Kidney capillary endothelial cell (primary cell): ENCODE results near the gene CRMP1.

Source experiments
- DNase-seq: peaks from one replicate; pipeline ENCODE4 v3.0.0-alpha.2; 2018; ENCODE audit warnings: low spot score

Gene CRMP1

GRCh38 chr4:5919571-5919970 lies 26.7 kb upstream of the CRMP1 start:
- no peak for DNase-seq

DNA sequence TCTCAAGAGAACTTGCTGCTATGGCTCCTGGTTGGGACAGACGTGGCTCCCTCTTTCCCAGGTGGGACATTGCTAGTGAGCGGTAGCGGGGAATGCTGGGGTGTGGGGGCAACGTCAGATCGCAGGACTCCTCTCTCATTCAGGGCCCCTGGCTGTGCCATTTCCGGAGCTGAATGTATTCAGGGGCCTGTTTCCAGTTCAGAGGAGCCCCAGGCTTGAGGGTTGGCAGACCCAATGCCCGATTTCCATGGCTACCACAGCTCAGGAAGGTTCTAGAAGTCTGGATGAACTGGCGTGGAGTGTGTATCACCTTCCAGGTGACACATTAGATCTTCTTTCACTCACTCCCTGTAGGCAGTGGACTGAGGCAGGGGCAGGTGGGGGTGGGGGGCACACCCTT lies 26.2 kb upstream of the CRMP1 start:
- DNase-seq, result no peak

DNA sequence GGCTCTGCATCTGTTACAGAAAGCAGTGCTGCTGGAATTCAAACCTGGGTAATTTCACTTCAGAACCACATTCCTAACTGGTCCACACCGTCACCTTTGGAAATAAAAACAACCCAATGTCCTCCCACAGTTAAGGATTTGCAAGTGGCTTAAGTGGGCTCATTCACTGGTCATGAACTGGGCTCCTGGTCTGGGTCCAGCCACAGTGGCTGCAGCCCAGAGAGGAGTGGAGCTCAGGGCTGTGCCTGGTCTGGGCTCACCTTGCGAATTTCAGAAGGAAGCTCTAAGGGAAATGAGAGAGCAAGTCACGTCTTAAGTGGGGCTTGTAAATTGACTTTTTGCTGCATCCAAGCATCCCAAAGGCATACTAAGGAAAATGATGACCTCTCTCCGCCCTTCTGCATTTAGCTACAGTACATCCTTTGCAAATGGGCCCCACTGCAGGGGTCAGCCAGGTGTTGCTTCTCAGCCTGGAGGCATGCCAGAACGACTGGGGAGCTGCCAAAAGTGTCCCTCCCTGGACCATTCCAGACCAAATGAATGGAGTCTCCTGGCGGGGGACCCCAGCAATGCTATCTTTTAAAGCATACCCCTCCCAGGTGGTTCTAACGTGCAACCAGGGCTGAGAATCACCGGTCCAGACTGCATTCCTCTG lies 25.6 kb upstream of the CRMP1 start:
- DNase-seq, result no peak

DNA sequence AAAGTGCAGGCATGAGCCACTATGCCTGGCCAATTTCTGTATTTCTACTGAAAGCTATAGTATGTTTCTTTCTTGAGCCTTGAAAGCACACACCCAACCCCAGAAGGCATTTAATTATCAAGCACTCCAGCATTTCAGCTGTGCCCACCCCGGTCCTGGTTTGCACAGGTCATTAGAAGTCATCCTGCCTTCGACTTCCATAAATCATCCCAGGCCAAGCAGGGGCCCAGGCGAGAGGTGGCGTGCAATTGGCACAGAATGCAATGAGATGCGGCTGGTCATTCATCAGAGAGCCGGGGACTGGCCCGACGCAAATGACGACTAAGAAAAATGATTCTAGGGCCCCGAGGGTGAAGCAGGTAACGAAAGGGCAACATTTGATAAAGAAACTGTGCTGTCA lies 24.8 kb upstream of the CRMP1 start:
- no peak for DNase-seq

DNA sequence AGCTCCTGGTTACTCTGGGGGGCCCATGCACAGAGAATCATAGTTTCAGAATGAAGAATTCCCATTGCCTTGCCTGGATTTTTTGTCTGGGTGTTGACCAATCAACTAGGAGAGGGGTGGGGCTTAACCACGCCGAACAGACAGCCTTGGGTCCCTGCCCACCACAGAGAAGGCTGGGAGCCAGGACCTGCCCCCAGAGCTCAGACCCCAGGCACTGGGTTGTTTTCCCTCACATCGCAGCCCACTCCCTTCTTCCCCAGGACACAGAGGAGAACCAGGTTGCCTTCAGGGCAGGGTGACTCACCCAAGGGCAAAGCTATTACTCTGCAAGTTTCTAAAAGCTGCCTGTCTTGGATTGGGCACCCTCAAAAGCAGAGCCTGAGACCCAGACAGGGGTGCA lies 23.3 kb upstream of the CRMP1 start:
- DNase-seq, result no peak

DNA sequence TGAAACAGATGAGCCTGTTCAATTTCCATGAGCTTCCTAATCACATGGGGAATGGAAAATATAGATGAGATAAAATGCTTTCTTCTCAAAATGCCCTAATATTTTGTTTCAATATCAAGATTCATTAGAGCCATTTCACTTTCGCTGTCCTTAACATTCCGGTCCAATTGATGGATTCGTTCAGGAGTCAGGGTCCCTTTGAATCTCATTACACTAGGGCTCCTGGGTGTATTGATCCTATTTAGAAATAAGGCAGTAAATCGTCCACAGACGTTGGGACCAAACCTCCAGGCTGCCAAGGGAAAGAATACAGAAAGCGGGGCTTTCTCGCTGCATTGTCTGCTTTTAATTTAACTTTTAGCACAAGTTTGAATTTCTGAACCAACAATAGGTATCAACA lies 20.6 kb upstream of the CRMP1 start:
- DNase-seq, result no peak

- DNase-seq, result no peak
Observed at GRCh38 chr4:5912614-5913019, 19.7 kb upstream of the CRMP1 start.

DNA sequence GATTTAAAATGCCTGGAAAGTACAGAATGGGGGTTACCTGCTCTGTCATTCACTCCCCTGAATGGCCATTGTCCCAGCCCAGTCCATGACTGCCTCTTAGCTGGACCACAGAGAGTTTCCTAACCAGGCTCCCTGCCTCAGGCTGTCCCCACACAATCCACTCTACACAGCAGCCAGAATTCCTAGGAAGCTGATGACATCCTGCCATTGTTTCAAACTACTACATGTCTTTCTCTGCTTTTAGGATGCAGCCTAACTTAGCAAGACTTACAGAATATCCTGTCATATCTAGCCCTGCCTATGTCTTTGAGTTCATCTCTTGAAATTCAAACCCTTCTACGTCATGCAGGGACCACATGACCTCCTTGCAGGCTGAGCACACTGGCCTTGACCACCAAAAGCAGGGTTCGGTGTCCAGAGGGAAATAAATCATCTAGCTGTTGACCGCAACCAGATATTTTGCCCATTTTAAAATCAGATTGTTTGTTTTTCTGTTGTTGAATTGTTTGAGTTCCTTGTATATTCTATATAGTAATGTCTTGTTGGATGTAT lies 16.1 kb upstream of the CRMP1 start:
- DNase-seq, result peak; percentile 94

DNA sequence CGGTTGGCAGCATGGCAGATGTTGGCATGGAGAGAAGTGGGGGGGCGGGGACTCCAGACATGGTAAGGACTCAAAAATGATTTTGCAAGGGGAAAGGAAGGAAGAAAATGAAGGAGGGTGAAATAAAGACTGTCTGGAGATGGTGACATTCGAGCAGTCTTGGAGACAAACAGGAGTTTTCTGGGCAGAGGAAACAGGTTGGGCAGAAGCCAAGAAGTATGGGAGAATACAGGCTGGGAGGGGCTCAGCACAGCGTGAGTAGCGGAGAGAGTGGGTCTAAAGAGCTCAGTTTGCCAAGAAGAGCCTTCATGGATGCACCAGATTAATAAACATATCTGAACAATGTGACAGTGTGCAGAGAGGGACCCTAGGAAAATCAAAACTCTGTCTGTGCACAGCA lies 13.3 kb upstream of the CRMP1 start:
- DNase-seq, result no peak

DNA sequence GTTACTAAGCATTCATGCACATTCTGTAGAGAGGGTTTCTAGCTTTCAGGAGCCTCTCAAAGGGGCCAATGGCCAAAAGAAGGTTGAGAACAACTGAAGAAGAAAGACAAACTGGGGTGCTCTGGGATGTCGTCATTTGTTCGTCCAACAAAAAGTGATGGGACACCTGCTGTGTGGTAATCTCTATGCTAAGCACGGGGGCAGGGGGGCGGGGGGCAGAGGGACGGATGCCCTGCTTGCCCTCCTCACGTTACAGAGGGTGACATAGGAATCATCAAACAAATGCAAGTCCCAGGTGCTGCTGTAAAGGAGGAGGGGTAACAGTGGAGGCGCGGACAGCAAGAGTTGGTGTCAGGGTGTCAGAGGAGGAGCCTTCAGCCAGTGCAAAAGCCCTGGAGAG lies 12.8 kb upstream of the CRMP1 start:
- DNase-seq, result no peak

- no peak for DNase-seq
Observed at GRCh38 chr4:5900844-5901243, 8.0 kb upstream of the CRMP1 start.

- no peak for DNase-seq
Observed at GRCh38 chr4:5899881-5900280, 7.0 kb upstream of the CRMP1 start.

DNA sequence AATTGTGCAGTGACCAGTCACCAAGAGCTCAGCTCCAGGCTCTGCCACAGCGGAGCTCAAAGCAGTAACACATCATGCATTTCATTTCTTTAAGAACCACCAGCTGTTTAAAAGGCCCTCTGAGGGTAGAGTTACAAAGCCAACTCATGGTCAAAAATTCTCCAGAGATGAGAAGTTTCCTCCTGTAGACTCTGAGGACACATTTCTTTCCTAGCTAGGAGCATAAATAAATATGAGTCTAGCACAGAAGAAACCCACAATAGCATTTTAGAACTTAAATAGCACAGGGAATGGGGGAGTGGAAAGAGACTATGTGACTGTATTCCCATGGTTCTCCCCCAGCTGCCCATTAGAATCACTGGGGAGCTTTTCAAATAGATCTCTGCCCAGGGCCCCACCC lies 6.5 kb upstream of the CRMP1 start:
- DNase-seq, result no peak

DNA sequence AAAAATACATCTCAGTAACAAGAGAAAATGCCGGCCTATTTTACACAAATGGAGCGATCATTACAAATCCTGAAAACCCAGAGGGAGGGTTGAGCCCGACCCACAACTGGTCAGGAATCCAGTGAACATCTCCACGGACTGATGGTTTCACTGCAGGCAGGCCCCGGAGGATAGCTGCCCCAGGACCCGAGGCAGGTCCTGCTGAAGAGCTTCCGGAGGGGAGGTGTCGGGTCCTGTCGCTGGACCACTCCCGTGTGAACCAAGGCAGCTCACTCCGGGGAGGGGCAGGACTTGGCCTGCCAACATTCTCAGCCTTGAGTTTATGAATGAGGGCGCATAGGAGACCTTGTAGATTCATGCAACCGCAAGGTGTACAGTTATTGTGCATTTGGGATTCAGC lies 4.8 kb upstream of the CRMP1 start:
- DNase-seq, result no peak

- DNase-seq, result no peak
Observed at GRCh38 chr4:5895287-5895686, 2.4 kb upstream of the CRMP1 start.

DNA sequence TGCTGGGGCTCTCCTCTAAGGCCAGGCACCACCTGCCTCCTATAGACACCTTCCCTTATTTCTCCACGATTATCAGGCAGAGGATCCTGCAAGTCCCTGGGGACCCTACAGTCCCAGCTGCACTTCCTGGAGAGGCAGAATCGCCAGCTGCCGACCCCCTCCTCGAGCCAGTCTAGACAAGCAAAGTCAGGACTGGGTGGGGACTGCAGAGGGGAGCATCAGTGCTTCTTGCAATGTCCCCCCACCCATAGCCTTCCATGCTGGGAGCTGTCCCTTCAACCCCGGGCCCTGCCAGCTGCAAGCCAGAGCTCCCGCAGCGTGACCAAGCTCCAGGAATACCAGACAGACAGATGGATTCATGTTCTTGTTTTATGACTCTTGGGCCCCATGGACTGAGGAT lies 1.4 kb upstream of the CRMP1 start:
- DNase-seq, result no peak

GRCh38 chr4:5893591-5893990 lies 705 bp upstream of the CRMP1 start:
- no peak for DNase-seq

DNA sequence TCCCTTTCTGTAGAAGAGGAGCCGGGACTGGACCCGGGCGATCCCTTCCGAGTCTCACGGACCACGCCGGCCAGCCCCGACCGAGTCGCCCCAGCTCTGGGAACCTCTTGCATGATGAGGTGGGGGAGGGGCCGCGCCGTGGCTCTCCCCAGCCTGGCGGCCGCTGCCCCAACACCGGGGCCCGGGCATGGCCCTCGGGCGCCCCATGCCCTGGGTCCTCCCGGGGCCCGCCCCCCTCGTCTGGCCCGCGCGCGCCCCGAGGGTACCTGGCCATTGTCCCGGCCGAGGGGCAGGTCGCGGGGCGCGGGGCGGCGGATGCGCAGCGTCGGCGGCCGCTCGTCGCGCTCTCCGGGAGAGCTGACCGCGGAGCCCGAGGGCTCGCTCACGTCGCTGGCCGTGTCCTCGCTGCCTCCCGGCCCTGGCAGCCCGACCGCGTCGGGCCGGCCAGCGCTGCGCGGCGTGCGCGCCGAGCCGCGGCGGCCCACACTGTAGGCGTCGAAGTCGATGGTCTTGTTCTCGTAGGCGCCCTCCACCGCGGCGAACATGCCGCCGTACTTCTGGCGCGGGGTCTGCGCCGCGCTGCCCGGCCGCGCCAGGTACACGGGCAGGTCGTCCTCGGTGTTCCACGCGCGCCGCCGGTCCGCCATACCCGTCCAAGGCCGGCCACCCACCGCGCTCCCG lies 423 bp downstream of the CRMP1 start:
- DNase-seq, result no peak

- DNase-seq, result no peak
Observed at GRCh38 chr4:5891563-5892322, 1.1 kb downstream of the CRMP1 start.

DNA sequence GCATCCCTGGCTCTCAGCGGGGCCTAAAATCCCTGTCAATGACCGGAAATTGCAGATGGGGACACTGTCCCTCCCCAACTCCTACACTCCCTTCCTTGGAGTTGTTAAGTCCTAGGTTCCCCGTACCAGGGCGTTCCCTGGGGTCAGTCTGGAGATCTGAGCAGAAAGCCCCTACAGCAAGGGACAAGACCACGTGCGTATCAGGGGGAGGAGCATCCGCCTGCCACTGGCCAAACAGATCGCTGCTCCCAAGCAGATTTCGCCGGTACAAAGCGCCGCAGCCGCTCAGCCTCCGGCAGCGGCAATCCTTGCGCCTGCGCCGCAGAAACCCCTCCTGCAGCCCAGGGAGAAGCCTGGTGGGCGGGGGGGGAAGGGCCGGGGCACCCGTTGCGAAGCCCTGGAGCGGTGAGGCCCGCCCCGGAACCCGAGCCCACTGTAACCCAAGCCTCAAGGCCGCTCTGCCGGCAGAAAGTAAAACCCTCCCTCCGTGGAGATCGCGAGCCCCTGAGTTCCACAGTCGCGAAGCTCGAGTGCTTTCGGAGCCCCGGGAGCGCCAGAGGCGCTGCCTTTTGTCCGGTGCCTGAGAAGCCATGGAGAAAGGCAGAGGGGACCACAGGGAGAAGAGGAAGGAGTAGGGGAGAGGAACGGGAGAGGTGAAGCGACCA lies 2.7 kb downstream of the CRMP1 start:
- peak; percentile 65 for DNase-seq

DNA sequence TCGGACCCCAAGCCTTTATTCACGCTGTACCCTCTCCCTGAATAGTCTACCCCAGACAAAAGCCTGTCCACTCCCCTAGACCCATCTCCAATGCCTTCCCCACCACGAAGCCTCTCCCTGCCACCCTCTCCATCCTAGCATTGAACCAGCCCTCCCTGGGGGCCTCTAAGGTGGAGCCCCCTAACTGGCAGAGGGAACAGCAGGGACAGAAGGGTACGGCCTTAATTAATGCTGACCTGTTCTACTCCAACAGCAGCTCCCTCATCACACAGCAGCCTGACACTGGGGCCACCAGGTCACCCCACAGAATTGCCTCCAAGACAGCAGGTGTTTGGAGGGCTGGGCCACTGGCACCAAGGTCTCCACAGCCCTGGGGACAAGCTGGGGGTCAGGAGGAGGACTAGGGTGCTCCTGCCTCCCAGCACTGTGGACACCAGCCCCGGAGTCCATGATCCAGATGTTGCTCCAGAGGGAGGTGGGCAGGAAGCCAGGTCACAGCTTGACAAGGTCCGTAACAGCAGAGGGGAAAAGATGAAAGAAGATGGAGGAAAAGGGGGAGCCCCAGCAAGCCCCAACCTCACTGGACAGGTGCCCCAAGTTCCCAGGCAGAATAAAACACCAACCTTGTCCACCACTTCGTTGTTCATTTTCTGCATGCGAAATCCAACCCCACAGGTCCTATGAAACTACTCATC lies 3.7 kb downstream of the CRMP1 start:
- no peak for DNase-seq
